DOHH2 (cell line): ENCODE measurements around the gene LAPTM4A.

Experiments
- EZH2phosphoT487 ChIP-seq: fragments of 200-600 bp; sonication (generic); IDR thresholded peaks from 2 replicates; pipeline ENCODE4 v1.6.1; 2017; ENCODE audit warnings: borderline replicate concordance, mild to moderate bottlenecking, antibody characterized with exemption, low read length, moderate library complexity, mixed read lengths
- TF ChIP-seq, protein P1 (sequence below): fragments of 200-600 bp; sonication (generic); IDR thresholded peaks from one replicate; pipeline ENCODE4 v1.5.1; 2014; ENCODE audit warnings: antibody characterized with exemption, mild to moderate bottlenecking, low read depth, low read length; ENCODE audit not compliant: poor library complexity, severe bottlenecking

DNA sequence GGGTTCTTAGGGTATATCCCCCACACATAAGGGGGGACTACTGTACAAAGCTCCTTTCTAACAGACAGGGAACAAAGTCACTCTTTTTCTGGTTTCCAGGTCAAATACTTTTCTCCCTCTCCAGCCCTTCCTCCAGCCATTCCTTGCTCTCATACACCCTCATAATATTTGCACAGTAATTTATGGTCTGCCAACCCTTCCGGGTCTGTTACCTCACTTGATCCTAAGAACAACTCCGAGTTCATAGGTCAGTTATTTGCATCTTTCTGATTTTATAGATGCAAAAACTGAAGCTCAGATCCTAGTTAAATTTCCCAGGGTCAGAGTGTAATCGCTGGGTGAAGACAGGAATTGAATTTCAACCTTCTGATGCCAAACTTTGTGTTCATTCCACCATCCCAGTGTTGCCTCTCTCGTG is 24.2 kb downstream of the LAPTM4A start:
- TF ChIP-seq, protein P1, sequence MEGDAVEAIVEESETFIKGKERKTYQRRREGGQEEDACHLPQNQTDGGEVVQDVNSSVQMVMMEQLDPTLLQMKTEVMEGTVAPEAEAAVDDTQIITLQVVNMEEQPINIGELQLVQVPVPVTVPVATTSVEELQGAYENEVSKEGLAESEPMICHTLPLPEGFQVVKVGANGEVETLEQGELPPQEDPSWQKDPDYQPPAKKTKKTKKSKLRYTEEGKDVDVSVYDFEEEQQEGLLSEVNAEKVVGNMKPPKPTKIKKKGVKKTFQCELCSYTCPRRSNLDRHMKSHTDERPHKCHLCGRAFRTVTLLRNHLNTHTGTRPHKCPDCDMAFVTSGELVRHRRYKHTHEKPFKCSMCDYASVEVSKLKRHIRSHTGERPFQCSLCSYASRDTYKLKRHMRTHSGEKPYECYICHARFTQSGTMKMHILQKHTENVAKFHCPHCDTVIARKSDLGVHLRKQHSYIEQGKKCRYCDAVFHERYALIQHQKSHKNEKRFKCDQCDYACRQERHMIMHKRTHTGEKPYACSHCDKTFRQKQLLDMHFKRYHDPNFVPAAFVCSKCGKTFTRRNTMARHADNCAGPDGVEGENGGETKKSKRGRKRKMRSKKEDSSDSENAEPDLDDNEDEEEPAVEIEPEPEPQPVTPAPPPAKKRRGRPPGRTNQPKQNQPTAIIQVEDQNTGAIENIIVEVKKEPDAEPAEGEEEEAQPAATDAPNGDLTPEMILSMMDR, result no peak
- TF ChIP-seq EZH2phosphoT487, result no peak
